ENCODE data around the gene DGAT2L6.

Gene DGAT2L6

GRCh38 chrX:70240751-70241150 is 63.5 kb downstream of the DGAT2L6 start:
- TF ChIP-seq SIN3A (IDR thresholded peaks at IDR 0.05; ENCODE audit: borderline replicate concordance, insufficient read depth, low read length) (no peak), TAF1 (IDR thresholded peaks at IDR 0.05; ENCODE audit: borderline replicate concordance, insufficient read depth, low read length) (no peak), REST (IDR thresholded peaks at IDR 0.05; ENCODE audit: insufficient read depth in 1 of 2, low read depth in 2 of 2, low read length in 2 of 2) (no peak), POLR2AphosphoS5 (IDR thresholded peaks at IDR 0.05; ENCODE audit: low read depth, low read length) (no peak), FOXP2 (optimal IDR thresholded peaks at IDR 0.05; ENCODE audit: borderline replicate concordance, extremely low read depth, extremely low read length, insufficient read depth) (no peak)

- TF ChIP-seq FOXP2 (optimal IDR thresholded peaks at IDR 0.05; ENCODE audit: borderline replicate concordance, extremely low read depth, extremely low read length, insufficient read depth) (no peak), REST (IDR thresholded peaks at IDR 0.05; ENCODE audit: insufficient read depth in 1 of 2, low read depth in 2 of 2, low read length in 2 of 2) (no peak), TAF1 (IDR thresholded peaks at IDR 0.05; ENCODE audit: borderline replicate concordance, insufficient read depth, low read length) (no peak), SIN3A (IDR thresholded peaks at IDR 0.05; ENCODE audit: borderline replicate concordance, insufficient read depth, low read length) (no peak), POLR2AphosphoS5 (IDR thresholded peaks at IDR 0.05; ENCODE audit: low read depth, low read length) (no peak)
These were observed 64.2 kb downstream of the DGAT2L6 start for GRCh38 chrX:70241501-70241900.

- TF ChIP-seq POLR2AphosphoS5 (IDR thresholded peaks at IDR 0.05; ENCODE audit: low read depth, low read length): no peak
- no peak for TF ChIP-seq SIN3A (IDR thresholded peaks at IDR 0.05; ENCODE audit: borderline replicate concordance, insufficient read depth, low read length)
- TF ChIP-seq TAF1 (IDR thresholded peaks at IDR 0.05; ENCODE audit: borderline replicate concordance, insufficient read depth, low read length): no peak
- no peak for TF ChIP-seq FOXP2 (optimal IDR thresholded peaks at IDR 0.05; ENCODE audit: borderline replicate concordance, extremely low read depth, extremely low read length, insufficient read depth)
- TF ChIP-seq REST (IDR thresholded peaks at IDR 0.05; ENCODE audit: insufficient read depth in 1 of 2, low read depth in 2 of 2, low read length in 2 of 2): no peak
These were observed 67.6 kb downstream of the DGAT2L6 start for GRCh38 chrX:70244881-70245280.

- no peak for TF ChIP-seq SIN3A (IDR thresholded peaks at IDR 0.05; ENCODE audit: borderline replicate concordance, insufficient read depth, low read length)
- no peak for TF ChIP-seq FOXP2 (optimal IDR thresholded peaks at IDR 0.05; ENCODE audit: borderline replicate concordance, extremely low read depth, extremely low read length, insufficient read depth)
- TF ChIP-seq POLR2AphosphoS5 (IDR thresholded peaks at IDR 0.05; ENCODE audit: low read depth, low read length): no peak
- no peak for TF ChIP-seq TAF1 (IDR thresholded peaks at IDR 0.05; ENCODE audit: borderline replicate concordance, insufficient read depth, low read length)
- TF ChIP-seq REST (IDR thresholded peaks at IDR 0.05; ENCODE audit: insufficient read depth in 1 of 2, low read depth in 2 of 2, low read length in 2 of 2): no peak
These were observed 70.0 kb downstream of the DGAT2L6 start for GRCh38 chrX:70247252-70247651.

GRCh38 chrX:70252491-70252890 is 75.2 kb downstream of the DGAT2L6 start:
- TF ChIP-seq REST (IDR thresholded peaks at IDR 0.05; ENCODE audit: insufficient read depth in 1 of 2, low read depth in 2 of 2, low read length in 2 of 2): no peak
- no peak for TF ChIP-seq SIN3A (IDR thresholded peaks at IDR 0.05; ENCODE audit: borderline replicate concordance, insufficient read depth, low read length)
- no peak for TF ChIP-seq FOXP2 (optimal IDR thresholded peaks at IDR 0.05; ENCODE audit: borderline replicate concordance, extremely low read depth, extremely low read length, insufficient read depth)
- TF ChIP-seq TAF1 (IDR thresholded peaks at IDR 0.05; ENCODE audit: borderline replicate concordance, insufficient read depth, low read length): no peak
- TF ChIP-seq POLR2AphosphoS5 (IDR thresholded peaks at IDR 0.05; ENCODE audit: low read depth, low read length): no peak

Data from PFSK-1 (cell line).